Endothelial cell of umbilical vein (primary cell): ENCODE data around the gene DNASE1L1. TPM values are rescaled to one million over a fixed set of nuclear protein-coding genes. Genes with fewer than 3 reads are reported as not detected.

Source experiments
- BruUV-seq: library from RNA; stranded (reverse); fragments of 400-500 nt; replicated peaks from 2 replicates; lab custom pipeline; 2021; lab: Mats Ljungman, UMichigan
- CTCF ChIA-PET: fragments of 300-600, 350-600 bp; sonication (Branson Sonifier 250); formaldehyde crosslinking; loops from one replicate; lab custom pipeline; 2021; ENCODE audit warnings: antibody characterized with exemption, inconsistent platforms; lab: Charles Lee
- POLR2A ChIA-PET: fragments of 300-600, 350-600 bp; sonication (Branson Sonifier 250); formaldehyde crosslinking; loops from one replicate; lab custom pipeline; 2021; ENCODE audit warnings: antibody characterized with exemption, inconsistent platforms; lab: Charles Lee
- DNase-seq: peaks from one replicate; pipeline ENCODE4 v3.0.0-alpha.2; 2011; ENCODE audit warnings: low read depth, low spot score
- FAIRE-seq: peaks from 2 replicates; lab custom pipeline; 2011; peaks lifted over from hg19 to GRCh38; lab: Jason Lieb, UNC
- H2AFZ ChIP-seq: 2 replicates; pipeline ENCODE4 v1.6.0; 2012; ENCODE audit warnings: low read depth, low read length, control low read depth, inconsistent platforms
- H3K27ac ChIP-seq: 2 replicates; pipeline ENCODE4 v1.5.1; 2011; ENCODE audit warnings: low read depth, mild to moderate bottlenecking, control low read depth, low read length, moderate library complexity; ENCODE audit not compliant: insufficient read depth
- H3K27me3 ChIP-seq, 2 experiments: 2 replicates each; pipeline versions ENCODE4 v1.6.0 to v1.6.1; 2011; ENCODE audit warnings: low read length in 2 of 2, mixed read lengths in 1 of 2; ENCODE audit not compliant: control insufficient read depth in 2 of 2, insufficient read depth in 2 of 2
- H3K36me3 ChIP-seq, 2 experiments: 2 replicates in 1 of 2; 3 replicates in 1 of 2; pipeline ENCODE4 v1.5.1; 2011; ENCODE audit warnings: low read length in 2 of 2, mild to moderate bottlenecking in 1 of 2, moderate library complexity in 1 of 2; ENCODE audit not compliant: control insufficient read depth in 2 of 2, insufficient read depth in 2 of 2; ENCODE audit errors: extremely low read depth in 1 of 2
- H3K4me1 ChIP-seq: 3 replicates; pipeline ENCODE4 v1.5.1; 2011; ENCODE audit warnings: mild to moderate bottlenecking, low read length; ENCODE audit not compliant: control insufficient read depth, insufficient read depth; ENCODE audit errors: extremely low read depth
- H3K4me2 ChIP-seq: 2 replicates; pipeline ENCODE4 v1.6.1; 2011; ENCODE audit warnings: low read length, control low read depth, mixed read lengths; ENCODE audit not compliant: insufficient read depth
- H3K4me3 ChIP-seq, 3 experiments: fragments of 200-600 bp in 1 of 3; sonication (generic), shearing (Covaris generic) in 1 of 3; replicated peaks in 1 of 3; 2 replicates each; pipeline ENCODE4 v1.5.1; 2011 to 2016; ENCODE audit warnings: control low read depth in 3 of 3, low read length in 3 of 3, mild to moderate bottlenecking in 2 of 3, inconsistent platforms in 1 of 3, low read depth in 1 of 3, moderate library complexity in 1 of 3; ENCODE audit not compliant: insufficient read depth in 1 of 3
- H3K79me2 ChIP-seq: 2 replicates; pipeline ENCODE4 v1.6.0; 2012; ENCODE audit warnings: low read length, inconsistent platforms; ENCODE audit not compliant: control insufficient read depth, insufficient read depth
- H3K9ac ChIP-seq: replicated peaks from 2 replicates; pipeline ENCODE3; 2011; ENCODE audit warnings: low read length, control low read depth; ENCODE audit not compliant: insufficient read depth; ENCODE audit errors: extremely low read depth
- H3K9me1 ChIP-seq: replicated peaks from 3 replicates; pipeline ENCODE4 v1.6.0; 2011; ENCODE audit warnings: mild to moderate bottlenecking, low read length; ENCODE audit not compliant: control insufficient read depth, insufficient read depth; ENCODE audit errors: extremely low read depth
- H3K9me3 ChIP-seq: replicated peaks from 2 replicates; pipeline ENCODE4 v1.5.1; 2012; ENCODE audit warnings: low read length, inconsistent platforms; ENCODE audit not compliant: control insufficient read depth, insufficient read depth
- H4K20me1 ChIP-seq: replicated peaks from 2 replicates; pipeline ENCODE3; 2011; ENCODE audit warnings: mild to moderate bottlenecking, low read length; ENCODE audit not compliant: control insufficient read depth, insufficient read depth; ENCODE audit errors: extremely low read depth
- EZH2 ChIP-seq: IDR thresholded peaks from 2 replicates; pipeline ENCODE4 v1.6.1; 2012; ENCODE audit warnings: borderline replicate concordance, low read depth, mild to moderate bottlenecking, moderate library complexity, low read length, inconsistent platforms; ENCODE audit not compliant: severe bottlenecking
- FOS ChIP-seq: IDR thresholded peaks from 2 replicates; pipeline ENCODE4 v1.6.1; 2011; ENCODE audit warnings: mild to moderate bottlenecking, low read length, moderate library complexity, borderline replicate concordance; ENCODE audit not compliant: insufficient read depth
- GATA2 ChIP-seq: IDR thresholded peaks from 2 replicates; pipeline ENCODE4 v1.7.0; 2011; ENCODE audit warnings: low read depth, mild to moderate bottlenecking, moderate library complexity, mixed read lengths, low read length; ENCODE audit not compliant: insufficient read length, insufficient read depth
- JUN ChIP-seq: IDR thresholded peaks from 2 replicates; pipeline ENCODE4 v1.6.1; 2011; ENCODE audit warnings: borderline replicate concordance, low read depth; ENCODE audit not compliant: insufficient read length, insufficient read depth
- MYC ChIP-seq: IDR thresholded peaks from one replicate; pipeline ENCODE4 v1.6.1; 2011; ENCODE audit warnings: mild to moderate bottlenecking, low read depth, low read length
- POLR2AphosphoS5 ChIP-seq: IDR thresholded peaks from 2 replicates; pipeline ENCODE4 v1.6.1; 2012; ENCODE audit warnings: low read depth, mild to moderate bottlenecking, control low read depth, low read length, moderate library complexity; ENCODE audit not compliant: insufficient read depth
- dilution Hi-C: fragments of 300-500 bp; cut with MboI; formaldehyde crosslinking; loops from one replicate; pipeline ENCODE4 v1.15.0; 2019; ENCODE audit warnings: low sequenced_read_pairs; ENCODE audit not compliant: extremely low pct_ligation_motif_present
- intact Hi-C: fragments of 100-400 bp; cut with micrococcal nuclease; formaldehyde crosslinking; loops from one replicate; pipeline ENCODE4 v1.10.0; 2022
- polyA plus RNA-seq, 4 experiments: library from polyadenylated mRNA; depleted of rRNA in 3 of 4; stranded (reverse) in 3 of 4; unstranded in 1 of 4; fragments of >200 nt; gene quantifications; 2 replicates each; pipeline versions ENCODE4 v1.2.1 to v1.2.3, GENCODE V29; 2011 to 2012; ENCODE audit warnings: missing spikeins in 1 of 4
- total RNA-seq: library from RNA; stranded (reverse); gene quantifications from 2 replicates; pipeline ENCODE4 v1.2.3, GENCODE V29; 2021
- TF ChIP-seq, protein P1 (sequence below): IDR thresholded peaks from 2 replicates; pipeline ENCODE4 v1.6.1; 2011; ENCODE audit not compliant: insufficient read depth, insufficient read length
- TF ChIP-seq, protein P2 (sequence below), 2 donors: IDR thresholded peaks; 1 replicate in 1 of 2; 2 replicates in 1 of 2; pipeline ENCODE4 v1.5.1; 2011; ENCODE audit warnings: low read length in 2 of 2, mild to moderate bottlenecking in 2 of 2, moderate library complexity in 2 of 2, control low read depth in 1 of 2, inconsistent platforms in 1 of 2, low read depth in 1 of 2; ENCODE audit not compliant: insufficient read depth in 1 of 2; ENCODE audit errors: extremely low read depth in 1 of 2

DNASE1L1 gene
- total and polyA plus RNA-seq, 2 donors (not counting 3 experiments of a cell fraction or from before 2014, with no cell fraction given), result 61.5 to 84.9 TPM

DNA sequence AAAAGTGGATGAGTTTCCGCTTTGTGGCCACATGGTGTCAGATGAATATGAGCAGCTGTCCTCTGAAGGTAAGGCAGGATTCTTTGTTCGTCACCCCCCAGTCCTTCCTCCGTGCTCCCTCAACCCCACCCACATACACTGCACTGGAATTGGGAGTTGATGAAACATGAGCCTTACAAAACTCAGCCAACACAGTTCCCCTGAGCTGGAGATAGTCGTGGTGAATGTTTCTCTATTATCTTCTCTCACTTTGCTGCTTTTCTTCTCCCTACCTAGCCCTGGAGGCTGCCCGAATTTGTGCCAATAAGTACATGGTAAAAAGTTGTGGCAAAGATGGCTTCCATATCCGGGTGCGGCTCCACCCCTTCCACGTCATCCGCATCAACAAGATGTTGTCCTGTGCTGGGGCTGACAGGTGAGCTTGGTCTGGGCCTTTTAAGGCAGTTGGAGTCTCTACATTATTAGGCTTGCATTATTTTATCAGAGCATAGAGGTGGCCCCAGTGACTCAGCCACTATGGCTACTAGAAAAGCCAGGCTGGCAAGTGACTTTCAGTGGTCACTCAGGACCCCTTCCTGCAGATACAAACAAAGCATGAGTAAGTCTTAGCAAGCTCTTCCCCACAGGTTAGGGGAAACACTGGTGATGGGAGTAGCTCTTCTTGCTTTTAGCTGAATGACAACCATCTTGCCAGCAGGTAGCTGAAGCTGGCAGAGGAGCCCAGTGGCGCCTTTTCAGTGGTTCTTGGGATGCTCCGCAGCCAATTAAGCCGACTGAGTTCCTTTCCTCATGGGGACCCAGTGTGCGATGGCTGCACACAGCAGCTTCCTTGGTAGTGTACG, 9.3 kb downstream of the DNASE1L1 start:
- H3K4me1 ChIP-seq, result peaks cover 8% of the 10 kb centered on the region
- H3K4me2 ChIP-seq, result peak overlapping the region; percentile 82
- intact Hi-C loops, result no loop called here
- TF ChIP-seq GATA2 (no peak), JUN (no peak), POLR2AphosphoS5 (no peak), MYC (no peak), FOS (no peak), EZH2 (no peak)
- TF ChIP-seq, protein P1, sequence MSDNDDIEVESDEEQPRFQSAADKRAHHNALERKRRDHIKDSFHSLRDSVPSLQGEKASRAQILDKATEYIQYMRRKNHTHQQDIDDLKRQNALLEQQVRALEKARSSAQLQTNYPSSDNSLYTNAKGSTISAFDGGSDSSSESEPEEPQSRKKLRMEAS, result no peak
- TF ChIP-seq, protein P2, sequence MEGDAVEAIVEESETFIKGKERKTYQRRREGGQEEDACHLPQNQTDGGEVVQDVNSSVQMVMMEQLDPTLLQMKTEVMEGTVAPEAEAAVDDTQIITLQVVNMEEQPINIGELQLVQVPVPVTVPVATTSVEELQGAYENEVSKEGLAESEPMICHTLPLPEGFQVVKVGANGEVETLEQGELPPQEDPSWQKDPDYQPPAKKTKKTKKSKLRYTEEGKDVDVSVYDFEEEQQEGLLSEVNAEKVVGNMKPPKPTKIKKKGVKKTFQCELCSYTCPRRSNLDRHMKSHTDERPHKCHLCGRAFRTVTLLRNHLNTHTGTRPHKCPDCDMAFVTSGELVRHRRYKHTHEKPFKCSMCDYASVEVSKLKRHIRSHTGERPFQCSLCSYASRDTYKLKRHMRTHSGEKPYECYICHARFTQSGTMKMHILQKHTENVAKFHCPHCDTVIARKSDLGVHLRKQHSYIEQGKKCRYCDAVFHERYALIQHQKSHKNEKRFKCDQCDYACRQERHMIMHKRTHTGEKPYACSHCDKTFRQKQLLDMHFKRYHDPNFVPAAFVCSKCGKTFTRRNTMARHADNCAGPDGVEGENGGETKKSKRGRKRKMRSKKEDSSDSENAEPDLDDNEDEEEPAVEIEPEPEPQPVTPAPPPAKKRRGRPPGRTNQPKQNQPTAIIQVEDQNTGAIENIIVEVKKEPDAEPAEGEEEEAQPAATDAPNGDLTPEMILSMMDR (IDR thresholded peaks at IDR 0.05; ENCODE audit: extremely low read depth in 1 of 2, insufficient read depth in 1 of 2, low read depth in 1 of 2, low read length in 2 of 2), result no peak
- no peaks in the 10 kb centered on the region for H3K27me3 ChIP-seq
- H3K9me1 ChIP-seq, result no peaks in the 10 kb centered on the region
- dilution Hi-C loops, result no loop called here
- no peaks in the 10 kb centered on the region for H4K20me1 ChIP-seq
- no TSS peak for BruUV-seq
- POLR2A ChIA-PET, result interaction anchor here (0.7 to 1.5 kb wide), 4 partner anchors 9 to 22 kb away, joined by 3 to 8 read pairs (median 3); no protein-coding TSS in a partner anchor
- DNase-seq (no peak), FAIRE-seq (no peak)
- peaks cover 15 to 18% of the 10 kb centered on the region in 2 experiments for H3K36me3 ChIP-seq
- H3K79me2 ChIP-seq, result peaks cover 20% of the 10 kb centered on the region
- CTCF ChIA-PET, result interaction anchor here (1.0 to 1.6 kb wide), 2 partner anchors 12 to 21 kb away, joined by 3 to 5 read pairs; partner anchors contain the start of genes EMD and TAFAZZIN
- H3K27ac ChIP-seq, result peak overlapping the region; percentile 74
- H3K9me3 ChIP-seq, result no peaks in the 10 kb centered on the region
- H3K9ac ChIP-seq, result peak overlapping the region; percentile 95
- H2AFZ ChIP-seq, result no peak overlapping the region
- peak overlapping the region; percentile 29 to 86 (median 66) for H3K4me3 ChIP-seq
